ENCODE measurements around the gene SNX33.
"Not testable (repeated sequence)": the region's sequence is repeated elsewhere in the genome, so short reads cannot be mapped to it uniquely, and the experiment has no call there.

DNA sequence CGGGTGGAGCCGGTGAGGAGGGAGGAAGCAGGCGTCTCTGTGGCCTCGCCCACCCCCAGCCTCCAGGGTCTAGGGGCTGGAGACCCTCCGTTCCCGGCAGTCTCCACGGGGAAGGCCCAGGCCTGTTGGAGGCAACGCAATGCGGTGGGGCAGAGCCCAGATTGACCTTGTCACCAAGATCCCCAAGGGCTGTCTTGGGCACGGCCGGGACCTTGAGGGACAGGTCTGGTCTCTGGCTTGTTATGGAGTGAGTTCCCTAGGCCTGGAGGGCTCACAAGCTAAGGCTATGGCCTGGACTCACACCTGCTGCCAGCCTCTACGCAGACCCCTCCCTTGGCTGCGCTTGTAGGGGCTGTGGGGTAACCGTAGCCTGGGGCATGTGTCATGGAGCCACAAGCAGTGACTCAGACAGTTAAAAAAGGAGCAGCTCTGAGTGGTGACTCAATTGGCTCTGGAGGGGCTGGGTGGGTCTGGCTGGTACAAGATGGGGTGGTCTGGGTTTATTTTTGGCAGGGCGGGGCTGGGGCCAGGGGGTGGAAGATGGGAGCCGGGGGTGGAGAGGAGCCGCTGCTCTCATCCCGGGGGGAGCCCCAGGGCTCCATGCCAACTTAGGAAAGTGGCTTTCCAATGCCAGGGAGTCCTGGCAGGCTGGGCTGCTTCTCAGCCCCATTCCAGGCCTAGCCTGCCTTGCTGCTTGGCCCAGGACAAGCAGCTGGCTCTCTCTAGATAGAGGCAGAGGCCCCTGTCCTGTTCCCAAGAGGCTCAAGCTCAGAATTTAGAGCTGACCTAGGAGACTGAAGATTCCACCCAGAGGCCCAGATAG is 55.9 kb downstream of the SNX33 start:
- TF ChIP-seq PAX5 (IDR thresholded peaks at IDR 0.05; ENCODE audit: insufficient read depth, low read length, severe bottlenecking); POLR2AphosphoS5 (IDR thresholded peaks at IDR 0.05; ENCODE audit: low read depth, low read length); POLR2A (IDR thresholded peaks at IDR 0.05; ENCODE audit: low read depth, low read length): not testable (repeated sequence)

Data from GM12891 (cell line).